Activated naive CD4-positive, alpha-beta T cell treated with anti-CD3 and anti-CD28 coated beads, Interleukin-2, amount 50 U/mL, for 16 hours (primary cell): Measurements from ENCODE around the gene ATF4.
A peak's percentile ranks its signal among the peaks of the same experiment; 100 is the strongest.
"Not testable (repeated sequence)": the region's sequence is repeated elsewhere in the genome, so short reads cannot be mapped to it uniquely, and the experiment has no call there.

Experiments used
- DNase-seq: peaks from one replicate; pipeline ENCODE4 v3.0.0-alpha.2; 2020

The ATF4 gene

DNA sequence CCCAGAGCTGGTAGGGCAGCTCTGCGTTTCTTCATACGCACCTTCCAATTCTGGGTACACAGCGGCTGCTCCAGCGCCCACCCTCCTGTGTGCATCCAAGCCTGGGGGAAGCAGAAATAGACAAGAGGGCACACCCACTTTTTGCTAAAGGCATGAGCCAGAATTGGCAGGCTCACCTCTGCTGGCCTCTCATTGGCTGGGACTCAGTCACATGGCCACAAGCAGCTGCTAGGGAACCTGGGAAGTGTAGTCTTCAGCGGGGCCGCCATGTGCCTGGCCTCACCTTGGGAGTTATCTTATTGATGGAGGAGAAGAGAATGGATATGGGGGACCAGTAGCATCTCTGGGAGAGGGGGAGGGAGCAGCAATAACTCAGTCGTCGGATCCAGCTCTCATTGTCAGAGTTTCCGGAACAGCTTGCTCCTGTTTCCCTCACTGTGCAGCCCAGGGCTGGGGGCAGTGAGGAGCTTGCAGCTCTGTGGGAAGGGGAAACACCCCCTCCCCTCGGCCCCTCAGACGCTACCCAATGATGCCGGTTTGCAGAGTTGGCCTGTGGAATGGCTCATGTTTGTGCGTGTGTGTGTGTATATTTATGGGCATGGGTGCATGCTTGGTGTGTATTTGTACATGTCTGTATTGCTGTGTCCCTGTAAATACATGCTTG, 30.1 kb upstream of the ATF4 start:
- DNase-seq = peak; percentile 84

DNA sequence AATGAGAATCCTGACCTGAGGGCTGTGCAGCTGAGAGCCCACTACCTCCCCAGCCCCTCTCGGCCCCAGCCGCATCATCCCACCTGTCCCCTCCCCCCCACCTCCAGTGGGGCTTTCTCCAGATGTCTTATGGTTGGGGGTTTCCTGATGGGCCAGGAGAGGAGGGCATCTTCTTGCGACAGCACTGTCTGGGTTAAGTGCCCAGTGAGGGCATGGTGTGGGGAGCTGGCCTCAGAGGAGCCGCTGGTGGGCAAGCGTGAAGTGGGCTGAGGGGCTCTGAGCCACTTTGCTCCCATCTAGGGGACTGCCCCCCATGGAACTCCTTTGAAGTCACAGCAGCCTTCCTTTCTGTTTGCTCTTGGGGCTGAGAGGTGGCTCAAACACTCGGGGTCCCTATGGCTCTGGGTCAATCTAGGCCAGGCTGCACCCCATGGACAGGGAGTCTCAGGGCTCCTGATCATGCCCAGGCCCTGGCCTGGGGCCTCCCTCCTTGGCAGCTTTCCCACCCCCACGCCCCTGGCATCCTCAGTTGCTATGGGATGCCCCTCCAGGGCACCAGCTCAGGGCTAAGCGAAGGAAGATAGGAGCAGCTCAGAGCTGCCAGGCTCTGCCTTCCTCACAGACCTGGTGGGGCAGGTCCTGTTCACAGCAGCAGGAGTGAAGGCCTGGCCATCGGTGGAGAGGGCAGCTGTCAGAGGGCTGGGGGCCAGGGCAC, 29.2 kb upstream of the ATF4 start:
- no peak for DNase-seq

DNA sequence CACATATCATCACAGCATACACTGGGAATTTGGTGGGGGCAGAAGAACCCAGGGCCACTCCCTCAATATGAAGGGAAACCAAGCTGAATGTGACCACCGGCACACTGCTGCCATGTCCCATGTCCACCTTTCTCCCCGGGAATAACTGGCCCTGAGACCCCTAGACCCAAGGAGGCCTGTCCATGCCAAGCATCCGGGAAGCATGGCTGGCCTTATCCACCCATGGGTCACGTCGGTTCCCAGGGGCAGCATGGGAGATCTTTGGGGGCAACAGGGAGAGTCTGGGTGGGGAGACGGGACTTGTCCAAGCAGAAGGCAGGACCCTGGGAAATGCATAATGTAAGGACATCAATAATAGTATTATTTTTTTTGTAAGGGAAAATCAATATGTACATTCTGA, 28.7 kb upstream of the ATF4 start:
- DNase-seq = no peak

DNA sequence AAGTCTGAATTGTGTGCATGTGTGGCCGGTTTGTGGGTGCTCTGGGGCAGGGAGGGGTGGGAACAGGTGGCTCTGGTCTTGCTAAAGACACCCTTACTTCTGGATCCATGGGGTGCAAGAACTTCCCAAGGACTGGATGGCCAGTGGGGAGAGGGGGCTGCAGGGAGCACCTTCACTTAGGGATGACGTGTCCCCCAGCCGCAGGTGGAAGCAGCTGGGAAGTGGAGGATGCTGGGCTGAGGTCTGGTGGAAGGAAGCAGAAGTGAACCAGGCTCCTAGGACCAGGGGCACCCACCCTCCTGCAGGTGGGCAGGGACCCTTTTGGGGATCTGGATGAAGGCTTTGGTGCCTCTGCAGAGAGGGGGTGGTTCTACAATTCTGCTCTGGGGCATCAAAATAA, 28.2 kb upstream of the ATF4 start:
- DNase-seq = no peak

DNA sequence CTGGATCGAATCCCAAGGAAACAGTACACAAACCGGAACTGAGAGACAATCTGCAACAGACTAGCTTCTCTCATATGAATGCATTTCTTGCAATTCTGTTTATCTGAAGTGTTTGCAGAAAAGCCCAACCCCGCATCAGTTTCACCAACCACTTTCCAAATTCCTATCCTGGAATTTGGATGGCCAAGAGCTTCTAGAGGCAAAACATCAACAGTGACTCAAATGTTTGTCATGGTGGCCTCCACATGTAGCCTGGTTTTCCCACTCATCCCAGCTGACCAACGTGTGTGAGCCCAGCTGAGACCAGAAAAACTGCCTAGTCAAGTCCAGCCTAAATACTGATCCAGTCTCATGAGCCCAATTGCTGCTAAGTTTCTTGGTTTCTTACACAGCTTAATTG, 26.6 kb upstream of the ATF4 start:
- DNase-seq = no peak

DNA sequence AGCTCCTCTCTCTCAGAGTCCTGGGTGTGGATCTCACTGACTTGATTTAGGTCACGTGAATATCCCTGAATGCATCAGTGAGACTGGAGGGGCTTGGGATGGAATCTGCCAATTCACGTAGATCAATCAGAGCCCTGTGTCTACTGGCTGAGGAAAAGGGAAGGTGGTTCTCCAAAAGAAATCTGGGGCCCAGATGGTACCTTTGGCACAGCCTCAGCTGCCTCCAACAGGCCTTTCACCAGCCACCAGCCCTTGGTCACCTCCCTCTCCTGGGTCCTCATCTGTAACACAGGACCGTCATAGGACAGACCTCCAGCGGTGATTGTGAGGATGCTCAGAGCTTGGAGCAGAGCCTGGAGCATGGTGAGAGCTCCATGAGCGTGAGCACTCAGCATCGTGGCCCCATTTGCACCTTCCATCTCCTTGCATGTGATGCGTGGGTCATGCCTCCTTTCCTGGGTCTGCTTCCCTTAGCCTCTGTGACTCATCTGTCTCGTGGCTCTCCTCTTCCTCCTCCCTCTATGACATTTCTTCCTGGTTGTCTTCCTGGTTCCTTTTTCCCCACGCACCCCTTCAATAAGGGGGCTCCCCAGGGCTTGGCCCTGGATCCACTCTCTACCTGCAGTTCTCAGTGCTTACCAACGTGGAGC, 25.8 kb upstream of the ATF4 start:
- DNase-seq = no peak

DNA sequence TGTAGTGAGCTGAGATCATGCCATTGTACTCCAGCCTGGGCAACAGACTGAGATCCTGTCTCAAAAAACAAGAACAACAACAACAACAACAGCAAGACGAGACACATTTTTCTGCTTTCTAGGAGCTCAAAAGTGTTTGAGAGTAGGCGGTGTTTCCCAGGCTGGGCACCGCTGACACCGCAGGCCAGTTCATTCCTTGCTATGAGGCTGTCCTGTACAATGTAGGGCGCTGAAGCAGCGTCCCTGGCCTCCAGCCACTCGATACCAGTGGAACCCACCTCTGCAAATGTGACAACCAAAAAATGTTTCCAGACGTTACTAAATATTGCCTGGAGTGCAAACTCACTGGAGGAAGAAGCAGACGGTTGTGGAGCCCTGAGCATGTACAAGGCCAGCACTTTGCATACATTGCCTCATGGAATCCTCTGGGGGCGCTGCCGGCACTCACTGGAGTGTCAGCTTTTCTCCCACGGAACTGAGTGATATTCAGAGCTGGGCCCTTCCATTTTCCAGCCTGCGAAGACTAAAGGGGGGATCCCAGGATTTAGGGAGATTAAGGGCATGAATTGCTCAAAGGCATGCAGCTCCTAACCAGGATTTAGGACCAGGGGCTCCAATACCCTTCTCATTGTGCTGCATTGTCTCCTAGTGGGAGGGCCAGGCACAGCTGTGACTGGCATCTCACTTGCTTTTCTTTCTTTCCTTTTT, 24.1 kb upstream of the ATF4 start:
- peak; percentile 69 for DNase-seq

DNA sequence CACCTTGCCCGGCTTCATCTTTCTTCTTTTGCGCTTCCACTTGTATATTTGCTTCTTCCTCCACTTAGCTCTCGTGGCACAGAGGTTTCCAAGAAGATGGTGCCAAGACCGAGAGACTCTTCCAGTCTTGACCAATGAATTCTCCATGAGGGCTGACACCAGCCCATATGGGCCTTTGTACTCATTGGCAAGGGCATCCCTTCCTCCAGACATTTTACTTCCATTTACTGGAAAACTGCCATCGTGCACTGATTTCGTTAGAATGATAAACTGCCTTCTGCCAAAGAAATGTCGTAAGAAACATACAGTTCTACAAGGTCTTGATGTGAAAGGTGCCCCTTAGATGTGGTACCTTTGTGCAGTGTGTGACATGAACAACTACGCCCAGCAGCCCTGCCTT, 22.9 kb upstream of the ATF4 start:
- DNase-seq = no peak

DNA sequence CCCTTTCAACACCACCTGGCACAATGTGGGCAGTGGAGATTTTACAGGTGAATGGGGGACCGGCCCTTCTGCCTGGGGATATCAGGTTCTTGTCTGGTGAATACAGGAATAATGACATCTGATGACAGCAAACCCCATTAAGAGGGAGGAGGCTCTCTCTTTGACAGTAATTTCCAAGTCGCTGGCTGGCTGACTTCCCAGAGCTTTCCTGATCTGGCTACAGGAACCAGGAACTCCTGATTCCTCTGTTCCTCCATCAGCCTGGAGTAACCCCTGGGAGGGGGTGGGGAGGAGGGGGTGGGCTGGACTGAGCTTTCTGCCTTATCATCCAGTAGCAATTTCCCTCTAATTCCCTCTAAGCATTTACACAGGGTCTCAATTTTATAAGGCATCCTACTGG, 22.0 kb upstream of the ATF4 start:
- DNase-seq = no peak

DNA sequence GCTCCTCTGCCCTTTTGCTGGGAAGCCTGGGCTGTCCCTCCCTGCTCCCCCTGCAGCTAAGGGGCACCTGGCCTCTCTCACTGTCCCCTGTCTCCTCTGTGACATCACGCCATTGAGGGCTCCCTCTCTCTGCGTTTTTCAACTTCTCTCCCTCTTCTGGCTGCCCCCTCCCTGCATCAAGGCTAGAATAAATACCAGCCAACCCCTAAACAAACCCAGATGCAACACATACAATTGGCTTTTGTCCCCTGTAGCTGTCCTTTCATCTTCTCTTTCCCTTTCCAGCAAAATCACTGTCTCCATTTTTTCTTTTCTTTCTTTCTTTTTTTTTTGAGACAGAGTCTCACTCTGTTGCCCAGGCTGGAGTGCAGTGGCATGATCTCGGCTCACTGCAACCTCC, 21.6 kb upstream of the ATF4 start:
- no peak for DNase-seq

DNA sequence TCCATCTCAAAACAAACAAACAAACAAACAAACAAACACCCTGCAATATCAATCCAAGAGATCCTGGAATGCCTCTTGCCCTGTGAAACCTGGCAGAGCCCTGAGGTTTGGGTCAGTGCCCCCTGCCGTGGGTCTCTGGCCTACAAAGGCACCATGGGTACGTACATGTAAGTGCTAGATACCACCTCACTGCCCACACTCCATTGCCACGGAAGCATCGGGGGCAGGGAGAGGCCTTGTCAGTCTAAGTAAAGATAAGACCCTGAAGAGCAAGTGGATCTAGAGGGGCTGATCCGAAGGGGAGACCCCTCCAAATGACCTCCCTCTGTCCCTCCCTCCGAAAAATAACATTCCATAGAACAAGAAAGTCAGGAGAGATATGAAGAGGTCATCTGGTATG, 20.3 kb upstream of the ATF4 start:
- no peak for DNase-seq

DNA sequence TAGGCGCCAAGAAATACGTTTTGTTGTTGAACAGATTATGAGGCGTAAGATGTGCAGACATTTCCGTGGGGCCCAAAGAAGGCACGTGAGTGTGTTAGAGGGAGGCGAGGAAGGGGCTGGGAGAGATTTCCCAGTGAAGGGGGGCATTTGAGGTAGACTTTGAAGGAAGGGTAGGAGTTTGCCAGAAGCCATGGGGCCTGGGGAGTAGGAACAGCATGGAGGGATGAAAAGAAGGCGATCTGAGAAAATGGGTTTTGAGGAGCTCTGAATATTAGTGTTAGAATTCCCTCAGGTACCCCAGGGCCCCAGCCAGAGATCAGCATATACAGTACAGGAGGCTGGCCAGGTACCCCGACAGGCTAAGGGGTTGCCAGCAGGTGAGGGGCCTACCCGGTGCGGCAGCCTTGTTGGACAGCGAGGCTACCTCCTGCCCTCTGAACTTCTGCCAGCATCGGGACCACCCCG, 18.7 kb upstream of the ATF4 start:
- DNase-seq = no peak

DNA sequence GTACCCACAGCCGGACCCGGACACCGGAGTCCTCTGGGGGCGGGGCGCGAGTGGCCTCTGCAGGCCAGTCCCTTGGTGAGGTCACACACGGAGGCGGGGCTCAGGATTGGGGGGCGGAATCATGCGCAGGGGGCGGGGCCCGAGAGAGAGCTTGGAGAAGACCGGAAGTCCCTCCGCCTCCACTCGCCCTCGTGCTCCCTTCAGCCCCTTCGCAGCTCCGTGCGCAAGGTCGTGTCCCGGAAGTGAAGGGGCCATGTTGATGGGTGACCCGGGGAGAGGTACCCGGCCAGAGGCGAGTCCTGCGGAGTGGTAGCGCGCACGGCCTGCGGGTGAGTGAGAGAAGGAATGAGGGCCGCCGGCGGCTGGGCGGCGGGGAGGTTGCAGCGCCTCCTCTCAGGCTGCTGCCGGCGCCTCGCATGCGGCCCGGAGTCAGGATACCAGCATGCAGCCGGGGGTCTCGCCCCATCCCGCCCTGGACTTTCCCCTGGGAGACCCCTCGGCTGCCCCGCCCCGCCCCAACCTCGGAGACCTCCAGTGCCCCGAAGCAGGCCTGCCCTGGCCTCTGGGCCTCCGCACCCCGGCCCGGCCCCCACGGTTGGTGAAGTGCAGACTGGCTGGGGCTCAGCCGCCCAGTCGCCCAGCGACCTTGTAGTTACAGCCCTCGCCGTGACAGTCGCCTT, 18.1 kb upstream of the ATF4 start, which contains the start of gene MIEF1:
Gene MIEF1, plus strand, starts transcription at position 182 of the 680 bp plus-strand sequence. CDS start 9,005 bp downstream, outside the sequence.
- DNase-seq = peak; percentile 90

DNA sequence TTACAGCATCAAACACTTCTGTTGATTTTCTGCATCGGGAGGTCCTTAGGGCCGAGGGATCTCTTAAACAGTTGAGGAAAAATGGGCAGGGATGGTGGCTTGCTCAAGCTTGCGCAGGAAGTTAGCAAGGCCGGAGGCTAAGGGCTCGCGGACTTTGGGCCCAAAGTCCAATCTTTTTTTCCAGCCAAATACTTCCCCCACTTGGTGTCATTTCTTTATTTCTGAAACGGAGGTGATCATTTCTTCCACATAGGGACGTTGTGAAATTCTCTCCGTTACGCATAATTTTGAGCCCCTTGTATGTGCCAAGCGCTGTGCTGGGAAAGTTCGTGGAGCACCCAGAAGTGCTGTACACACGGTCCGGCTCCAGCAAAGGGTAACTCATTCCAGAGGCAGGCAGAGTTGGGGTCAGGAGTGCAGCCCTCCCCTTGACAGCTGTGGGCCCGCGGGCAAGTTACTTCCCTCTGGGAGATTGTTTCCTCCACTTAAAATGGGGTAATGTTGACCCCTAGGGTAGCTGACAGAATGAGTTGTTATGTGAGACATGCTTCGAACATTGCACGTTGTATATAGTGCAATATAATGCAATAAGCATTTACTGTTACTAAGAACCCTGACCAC, 17.5 kb upstream of the ATF4 start:
- DNase-seq = no peak

DNA sequence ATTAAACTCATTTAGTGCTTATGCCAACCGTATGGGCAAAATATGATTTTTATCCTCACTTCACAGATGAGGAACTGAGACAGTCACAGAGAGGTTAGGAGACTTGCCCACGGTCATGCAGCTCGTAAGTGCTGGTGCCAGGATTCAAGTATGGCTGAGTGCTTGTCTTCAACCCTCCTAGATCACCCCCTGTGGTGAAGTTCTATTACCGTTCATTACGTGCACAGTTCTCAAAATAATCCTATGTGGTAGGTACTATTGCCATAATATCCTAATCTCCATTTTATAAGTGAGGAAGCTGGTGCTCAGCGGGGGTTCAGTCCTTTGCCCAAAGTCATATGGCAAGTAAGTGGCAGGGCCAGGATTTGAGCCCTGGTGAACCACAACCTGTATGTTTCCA, 16.7 kb upstream of the ATF4 start:
- no peak for DNase-seq

DNA sequence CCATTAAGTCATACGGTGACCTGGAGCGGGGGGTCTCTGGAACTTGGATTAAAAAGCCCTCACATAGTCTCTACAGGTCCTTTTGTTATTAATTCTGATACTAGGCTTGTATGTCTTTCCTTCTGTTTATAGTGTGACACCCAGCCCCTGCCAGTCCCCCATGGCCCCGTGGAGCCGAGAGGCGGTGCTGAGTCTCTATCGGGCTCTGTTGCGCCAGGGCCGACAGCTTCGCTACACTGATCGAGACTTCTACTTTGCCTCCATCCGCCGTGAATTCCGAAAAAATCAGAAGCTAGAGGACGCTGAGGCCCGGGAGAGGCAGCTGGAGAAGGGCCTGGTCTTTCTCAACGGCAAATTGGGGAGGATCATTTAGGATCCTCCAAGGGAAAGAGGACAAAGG, 16.3 kb upstream of the ATF4 start:
- DNase-seq = no peak

DNA sequence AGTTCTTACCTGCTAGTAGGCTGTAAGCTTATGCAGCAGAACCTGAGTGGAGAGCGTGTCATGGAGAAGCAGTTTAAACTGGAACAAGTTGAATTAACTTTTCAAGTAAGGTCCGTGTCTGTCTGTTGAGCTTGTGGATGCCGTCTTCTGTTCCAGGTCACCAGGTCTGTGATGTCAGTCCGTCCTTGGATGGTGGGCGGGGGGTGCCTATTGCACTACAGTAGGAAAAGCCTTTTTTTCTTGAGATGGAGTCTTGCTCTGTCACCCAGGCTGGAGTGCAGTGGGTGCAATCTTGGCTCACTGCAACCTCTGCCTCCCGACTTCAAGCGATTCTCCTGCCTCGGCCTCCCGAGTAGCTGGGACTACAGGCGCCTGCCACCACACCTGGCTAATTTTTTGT, 13.3 kb upstream of the ATF4 start:
- DNase-seq = not testable (repeated sequence)

DNA sequence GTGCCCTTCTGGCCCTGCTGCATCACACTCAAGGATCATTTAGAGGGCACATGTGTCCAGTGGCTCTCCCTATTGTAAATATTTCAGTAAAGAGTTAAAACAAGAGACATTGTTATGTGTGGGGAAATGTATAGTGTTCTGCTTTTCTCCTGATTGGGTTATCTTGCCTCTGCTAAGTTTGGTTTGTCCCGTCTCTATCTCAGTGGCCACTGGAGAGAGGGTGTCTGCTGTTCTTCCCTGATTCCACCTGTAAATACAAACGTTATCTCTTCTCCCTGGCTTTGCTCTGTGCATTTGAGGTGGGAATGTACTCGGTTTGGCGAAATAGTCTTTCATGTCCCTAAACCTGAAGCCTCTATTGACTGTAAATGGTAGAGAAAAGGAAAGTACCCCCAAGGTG, 12.0 kb upstream of the ATF4 start:
- DNase-seq = no peak

DNA sequence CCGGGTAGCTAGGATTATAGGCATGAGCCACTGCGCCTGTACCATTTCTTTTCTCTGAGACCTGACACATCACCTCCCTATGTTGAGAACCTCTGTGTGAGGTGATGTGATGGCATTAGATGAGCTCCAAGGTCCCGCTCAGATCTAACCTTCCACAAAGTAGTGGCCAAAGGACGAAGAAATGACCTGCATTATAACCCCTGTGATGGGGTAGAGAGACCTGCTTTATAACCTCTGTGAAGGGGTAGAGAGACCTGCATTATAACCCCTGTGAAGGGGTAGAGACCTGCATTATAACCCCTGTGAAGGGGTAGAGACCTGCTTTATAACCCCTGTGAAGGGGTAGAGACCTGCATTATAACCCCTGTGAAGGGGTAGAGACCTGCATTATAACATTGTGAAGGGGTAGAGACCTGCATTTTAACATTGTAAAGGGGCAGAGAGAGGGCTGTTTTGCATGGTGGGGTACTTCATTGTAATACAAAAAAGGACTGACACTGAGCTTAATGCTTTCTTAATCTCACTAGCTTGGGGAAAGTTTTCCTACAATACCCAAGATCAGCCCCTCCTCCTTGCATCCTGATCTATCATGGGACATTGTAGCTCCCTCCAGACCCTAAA, 9.7 kb upstream of the ATF4 start:
- DNase-seq = no peak

DNA sequence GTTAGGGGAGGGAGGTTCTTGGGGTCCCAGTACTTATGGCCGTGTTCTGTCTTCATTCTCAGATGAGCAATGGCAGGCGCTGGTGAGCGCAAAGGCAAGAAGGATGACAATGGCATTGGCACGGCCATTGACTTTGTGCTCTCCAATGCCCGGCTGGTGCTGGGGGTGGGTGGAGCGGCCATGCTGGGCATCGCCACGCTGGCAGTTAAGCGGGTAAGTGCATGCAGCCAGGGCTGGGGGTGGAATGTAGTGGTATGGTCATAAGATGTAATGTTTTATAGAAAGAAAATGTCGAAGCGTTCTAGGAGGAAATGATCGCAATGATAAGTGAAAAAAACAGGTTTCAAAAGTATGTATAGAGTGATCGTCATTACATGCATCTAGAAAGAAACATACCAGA, 9.1 kb upstream of the ATF4 start:
- DNase-seq = no peak

DNA sequence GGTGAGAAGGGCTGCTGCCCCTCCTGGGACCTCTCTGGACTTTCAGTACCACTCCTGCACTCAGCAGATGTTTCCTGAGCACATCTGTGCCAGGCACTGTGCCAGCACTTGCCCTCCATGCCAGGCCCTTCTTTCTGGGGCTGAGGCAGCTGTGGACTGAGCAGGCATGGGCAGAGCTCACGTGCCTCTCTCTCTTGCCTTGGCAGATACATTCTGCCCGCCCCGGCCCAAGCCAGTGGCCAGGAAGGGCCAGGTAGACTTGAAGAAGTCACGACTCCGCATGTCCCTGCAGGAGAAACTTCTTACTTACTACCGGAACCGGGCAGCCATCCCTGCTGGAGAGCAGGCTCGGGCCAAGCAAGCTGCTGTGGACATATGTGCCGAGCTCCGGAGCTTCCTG, 8.3 kb upstream of the ATF4 start:
- no peak for DNase-seq

DNA sequence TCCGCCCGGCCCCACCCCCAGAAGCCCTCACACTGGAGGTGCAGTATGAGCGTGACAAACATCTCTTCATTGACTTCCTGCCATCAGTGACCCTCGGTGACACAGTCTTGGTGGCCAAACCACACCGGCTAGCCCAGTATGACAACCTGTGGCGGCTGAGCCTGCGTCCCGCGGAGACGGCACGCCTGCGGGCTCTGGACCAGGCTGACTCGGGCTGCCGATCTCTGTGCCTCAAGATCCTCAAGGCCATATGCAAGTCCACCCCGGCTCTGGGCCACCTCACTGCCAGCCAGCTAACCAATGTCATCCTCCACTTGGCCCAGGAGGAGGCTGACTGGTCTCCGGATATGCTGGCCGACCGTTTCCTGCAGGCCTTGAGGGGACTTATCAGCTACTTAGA, 6.6 kb upstream of the ATF4 start:
- DNase-seq = no peak
